Smooth muscle cell (in vitro differentiated cells): ENCODE results near the gene CDC14A. TPM values are rescaled to one million over a fixed set of nuclear protein-coding genes. Genes with fewer than 3 reads are reported as not detected.
A peak's percentile ranks its signal among the peaks of the same experiment; 100 is the strongest.

ENCODE experiments used
- DNase-seq: peaks from one replicate; lab custom pipeline; 2025; ENCODE audit not compliant: unreplicated experiment; lab: John Stamatoyannopoulos, UW
- H2AFZ ChIP-seq: fragments of 200-600 bp; sonication (generic); 2 replicates; pipeline ENCODE4 v1.6.0; 2016; ENCODE audit warnings: antibody characterized with exemption, low read depth, mild to moderate bottlenecking
- H3F3A ChIP-seq: fragments of 200-600 bp; sonication (generic); 2 replicates; pipeline ENCODE4 v1.6.0; 2017; ENCODE audit warnings: antibody characterized with exemption, low read depth
- H3K27ac ChIP-seq: fragments of 200-600 bp; sonication (generic); 2 replicates; pipeline ENCODE4 v1.5.1; 2016; ENCODE audit warnings: low read depth, mild to moderate bottlenecking
- H3K27me3 ChIP-seq: fragments of 200-600 bp; sonication (generic); 2 replicates; pipeline ENCODE4 v1.6.1; 2016; ENCODE audit warnings: low read depth, mild to moderate bottlenecking
- H3K36me3 ChIP-seq: fragments of 200-600 bp; sonication (generic); 2 replicates; pipeline ENCODE4 v1.5.1; 2016; ENCODE audit warnings: low read depth
- H3K4me1 ChIP-seq: fragments of 200-600 bp; sonication (generic); 2 replicates; pipeline ENCODE4 v1.5.1; 2016; ENCODE audit warnings: low read depth
- H3K4me2 ChIP-seq: fragments of 200-600 bp; sonication (generic); 2 replicates; pipeline ENCODE4 v1.6.0; 2016; ENCODE audit warnings: mild to moderate bottlenecking
- H3K4me3 ChIP-seq: fragments of 200-600 bp; sonication (generic); 2 replicates; pipeline ENCODE4 v1.5.1; 2016; ENCODE audit warnings: mild to moderate bottlenecking
- H3K79me2 ChIP-seq: fragments of 200-600 bp; sonication (generic); 2 replicates; pipeline ENCODE4 v1.6.0; 2016; ENCODE audit warnings: low read depth, mild to moderate bottlenecking
- H3K9ac ChIP-seq: fragments of 200-600 bp; sonication (generic); 2 replicates; pipeline ENCODE4 v1.6.0; 2016; ENCODE audit warnings: low read depth
- H3K9me3 ChIP-seq: fragments of 200-600 bp; sonication (generic); replicated peaks from 2 replicates; pipeline ENCODE4 v1.5.1; 2016; ENCODE audit warnings: low read depth
- H4K20me1 ChIP-seq: fragments of 200-600 bp; sonication (generic); 2 replicates; pipeline ENCODE4 v1.6.0; 2016; ENCODE audit warnings: low read depth
- WGBS: methylation state at CpG from one replicate; pipeline ENCODE4 v1.1.7; 2016; ENCODE audit warnings: low lambda C conversion rate; 5-methylcytosine and 5-hydroxymethylcytosine counted together
- polyA plus RNA-seq: library from polyadenylated mRNA; unstranded; fragments of >200 nt; fragmentation: Nextera tagmentation; extraction: Ambion mirVana; gene quantifications from 2 replicates; pipeline ENCODE4 v1.2.1, GENCODE V29; 2016
- total RNA-seq: library from RNA; depleted of rRNA; stranded (reverse); fragments of >200 nt; gene quantifications from 2 replicates; pipeline ENCODE4 v1.2.3, GENCODE V29; 2014
- TF ChIP-seq, protein P1 (sequence below): fragments of 200-600 bp; sonication (generic); IDR thresholded peaks from 2 replicates; pipeline ENCODE4 v1.5.1; 2017; ENCODE audit warnings: borderline replicate concordance, mild to moderate bottlenecking, antibody characterized with exemption; ENCODE audit not compliant: insufficient read depth, poor library complexity, severe bottlenecking

Gene CDC14A
- total and polyA plus RNA-seq, 2 experiments from 2014 or later = 2.8 to 15.9 TPM

DNA sequence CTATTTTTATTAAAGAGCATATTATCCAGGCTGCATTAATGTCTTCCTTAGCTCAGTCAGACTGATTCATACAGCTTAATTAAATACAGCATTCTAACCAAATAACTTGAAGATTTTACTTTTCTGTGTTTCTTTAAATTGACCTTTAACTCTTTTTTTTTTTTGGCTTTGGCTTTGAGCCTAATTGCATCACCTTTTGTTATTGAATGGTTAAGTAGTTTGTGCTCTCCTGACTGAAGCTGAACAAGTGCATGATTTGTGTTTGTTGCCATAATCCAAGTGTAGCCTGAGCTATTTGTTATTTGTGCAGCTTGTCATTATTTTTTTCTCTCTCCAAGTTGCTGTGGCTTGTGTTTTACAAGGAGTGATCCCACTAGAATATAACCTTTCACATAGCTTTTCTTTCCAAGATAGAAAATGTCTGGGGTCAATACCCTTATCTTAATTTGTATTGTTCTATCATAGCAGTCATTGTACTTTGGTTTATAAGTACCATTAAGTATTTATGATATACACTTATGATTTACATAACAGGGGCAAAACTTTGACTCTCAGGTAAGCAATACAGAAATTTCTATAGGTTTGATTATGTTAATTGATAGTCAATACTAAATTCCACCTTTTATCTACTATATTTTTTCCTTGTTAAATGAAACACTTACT lies 31.6 kb downstream of the CDC14A start:
- Histone ChIP-seq H3K4me1 (peaks cover 9% of the 10 kb centered on the region), H3K9me3 (no peaks in the 10 kb centered on the region), H3K4me3 (no peak overlapping the region), H3K4me2 (no peak overlapping the region), H3K9ac (no peak overlapping the region), H4K20me1 (peaks cover 5% of the 10 kb centered on the region), H3K27ac (no peak overlapping the region), H3K79me2 (no peaks in the 10 kb centered on the region), H2AFZ (no peak overlapping the region), H3K36me3 (no peaks in the 10 kb centered on the region), H3K27me3 (no peaks in the 10 kb centered on the region), H3F3A (no peaks in the 10 kb centered on the region)
- TF ChIP-seq, protein P1, sequence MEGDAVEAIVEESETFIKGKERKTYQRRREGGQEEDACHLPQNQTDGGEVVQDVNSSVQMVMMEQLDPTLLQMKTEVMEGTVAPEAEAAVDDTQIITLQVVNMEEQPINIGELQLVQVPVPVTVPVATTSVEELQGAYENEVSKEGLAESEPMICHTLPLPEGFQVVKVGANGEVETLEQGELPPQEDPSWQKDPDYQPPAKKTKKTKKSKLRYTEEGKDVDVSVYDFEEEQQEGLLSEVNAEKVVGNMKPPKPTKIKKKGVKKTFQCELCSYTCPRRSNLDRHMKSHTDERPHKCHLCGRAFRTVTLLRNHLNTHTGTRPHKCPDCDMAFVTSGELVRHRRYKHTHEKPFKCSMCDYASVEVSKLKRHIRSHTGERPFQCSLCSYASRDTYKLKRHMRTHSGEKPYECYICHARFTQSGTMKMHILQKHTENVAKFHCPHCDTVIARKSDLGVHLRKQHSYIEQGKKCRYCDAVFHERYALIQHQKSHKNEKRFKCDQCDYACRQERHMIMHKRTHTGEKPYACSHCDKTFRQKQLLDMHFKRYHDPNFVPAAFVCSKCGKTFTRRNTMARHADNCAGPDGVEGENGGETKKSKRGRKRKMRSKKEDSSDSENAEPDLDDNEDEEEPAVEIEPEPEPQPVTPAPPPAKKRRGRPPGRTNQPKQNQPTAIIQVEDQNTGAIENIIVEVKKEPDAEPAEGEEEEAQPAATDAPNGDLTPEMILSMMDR = no peak
- no peak for DNase-seq

DNA sequence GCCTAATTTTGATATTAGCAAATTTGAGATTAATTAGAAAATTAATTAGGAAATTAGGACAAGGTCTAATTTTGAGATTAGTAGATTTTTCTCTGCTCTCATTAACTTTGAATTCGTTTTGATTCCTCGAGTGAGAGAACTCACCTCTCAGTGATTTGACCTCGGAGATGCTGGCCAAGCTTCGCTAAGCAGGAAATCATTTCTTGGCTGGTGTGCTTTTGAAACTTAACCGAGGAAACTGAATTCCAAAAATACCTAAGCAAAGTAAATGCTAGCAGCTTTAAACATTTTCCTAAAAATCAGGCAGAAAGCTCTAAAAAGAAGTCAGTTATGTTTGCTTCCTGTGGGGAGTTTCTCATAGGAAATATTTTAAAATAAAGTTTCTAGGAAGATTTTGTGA lies 34.9 kb downstream of the CDC14A start:
- Histone ChIP-seq H3K36me3 (no peaks in the 10 kb centered on the region), H3K79me2 (no peaks in the 10 kb centered on the region), H3K4me2 (peak overlapping the region; percentile 48), H3K9me3 (no peaks in the 10 kb centered on the region), H3F3A (no peaks in the 10 kb centered on the region), H3K27me3 (no peaks in the 10 kb centered on the region), H3K9ac (no peak overlapping the region), H3K27ac (peak overlapping the region; percentile 20), H3K4me1 (peaks cover 9% of the 10 kb centered on the region), H2AFZ (no peak overlapping the region), H3K4me3 (no peak overlapping the region), H4K20me1 (peaks cover 5% of the 10 kb centered on the region)
- TF ChIP-seq, protein P1 = no peak
- no peak for DNase-seq
- WGBS = 59% methylated on average over 5 of the region's 5 CpGs

DNA sequence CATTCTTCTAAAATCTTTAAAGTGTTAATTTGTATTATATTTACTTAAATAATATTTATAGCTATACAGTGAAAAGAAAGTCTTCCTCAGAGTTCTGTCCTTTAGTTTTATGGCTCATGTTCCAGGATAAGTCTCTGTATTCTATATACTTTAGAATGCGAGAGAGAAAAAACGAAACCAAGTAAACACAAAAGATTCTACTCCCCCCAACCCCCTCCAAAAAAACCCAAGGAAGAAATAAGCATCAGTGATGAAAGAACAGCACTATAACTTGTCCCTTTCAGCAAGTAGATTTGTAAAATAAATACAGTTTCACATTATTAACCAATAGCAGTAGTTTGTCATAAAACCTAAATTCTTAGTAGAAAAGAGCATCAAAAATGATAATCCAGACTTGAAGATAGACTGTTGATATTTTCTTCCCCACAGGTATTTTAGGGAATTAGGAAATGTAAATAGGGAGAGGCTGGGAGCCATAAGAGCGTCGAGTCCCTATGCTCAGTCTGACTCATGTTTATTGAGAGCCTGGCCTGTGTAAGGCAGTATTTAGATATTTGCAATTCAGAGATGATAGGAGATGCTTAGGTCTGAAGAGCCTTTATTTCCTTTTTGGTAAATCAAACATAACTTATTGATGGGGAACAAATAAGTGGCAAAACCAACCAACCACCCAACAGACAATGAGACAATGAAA lies 35.5 kb downstream of the CDC14A start:
- Histone ChIP-seq H3K36me3 (no peaks in the 10 kb centered on the region), H3K79me2 (no peaks in the 10 kb centered on the region), H3K4me3 (no peak overlapping the region), H3K9ac (no peak overlapping the region), H3K27ac (peak overlapping the region; percentile 20), H2AFZ (no peak overlapping the region), H3K4me1 (peaks cover 9% of the 10 kb centered on the region), H3K9me3 (no peaks in the 10 kb centered on the region), H3K27me3 (no peaks in the 10 kb centered on the region), H3K4me2 (peak overlapping the region; percentile 48), H3F3A (no peaks in the 10 kb centered on the region), H4K20me1 (peaks cover 5% of the 10 kb centered on the region)
- TF ChIP-seq, protein P1 = no peak
- DNase-seq = no peak
- WGBS = 54% methylated on average over 4 of the region's 4 CpGs
